NCI-H226 (cell line): ENCODE measurements around the gene C16orf78.

ENCODE experiments used
- DNase-seq: peaks from one replicate; pipeline ENCODE4 v3.0.0-alpha.2; 2015

Gene C16orf78

DNA sequence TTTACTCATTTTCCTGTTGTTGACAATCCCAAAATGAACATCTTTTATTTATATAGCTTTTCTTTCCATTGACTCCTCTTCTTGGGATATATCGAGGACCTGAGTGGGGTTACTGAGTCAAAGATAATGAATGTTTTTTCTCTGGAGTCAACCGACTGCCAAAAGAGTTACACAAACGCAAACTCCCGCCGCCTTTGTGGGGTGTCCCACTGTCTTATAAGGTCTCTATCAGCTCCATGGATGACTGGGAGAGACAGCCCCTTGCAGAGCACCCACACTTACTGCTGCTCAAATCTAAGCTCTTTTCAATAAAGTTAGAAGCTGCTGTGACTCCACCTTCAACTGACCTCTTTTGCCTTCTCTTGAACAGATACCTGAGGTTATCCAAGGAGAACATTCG, 25.2 kb downstream of the C16orf78 start:
- DNase-seq, result no peak

GRCh38 chr16:49399594-49400364, 26.2 kb downstream of the C16orf78 start:
- no peak for DNase-seq

GRCh38 chr16:49400611-49401010, 27.0 kb downstream of the C16orf78 start:
- DNase-seq, result no peak

DNA sequence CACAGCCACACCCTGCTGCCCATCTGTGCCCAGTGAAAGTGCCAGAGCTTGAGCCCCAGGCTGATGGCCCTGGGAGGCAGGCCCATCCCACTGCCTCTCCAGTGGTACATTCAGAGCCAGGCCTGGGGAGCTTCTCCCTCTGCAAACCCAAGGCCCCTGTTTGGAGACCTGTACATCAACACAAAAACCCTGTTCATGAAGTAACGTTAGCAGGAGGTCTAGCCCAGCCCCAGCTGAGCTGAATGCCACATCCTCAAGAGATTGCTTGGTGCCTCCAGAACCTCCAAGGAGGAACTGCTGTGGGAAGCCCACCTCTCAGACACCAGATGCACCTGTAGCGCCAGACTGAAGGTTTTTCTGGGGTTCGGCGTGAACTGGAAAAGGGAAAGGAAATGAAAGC, 31.5 kb downstream of the C16orf78 start:
- DNase-seq, result no peak

- DNase-seq, result no peak
Observed at GRCh38 chr16:49405530-49405929, 31.9 kb downstream of the C16orf78 start.

DNA sequence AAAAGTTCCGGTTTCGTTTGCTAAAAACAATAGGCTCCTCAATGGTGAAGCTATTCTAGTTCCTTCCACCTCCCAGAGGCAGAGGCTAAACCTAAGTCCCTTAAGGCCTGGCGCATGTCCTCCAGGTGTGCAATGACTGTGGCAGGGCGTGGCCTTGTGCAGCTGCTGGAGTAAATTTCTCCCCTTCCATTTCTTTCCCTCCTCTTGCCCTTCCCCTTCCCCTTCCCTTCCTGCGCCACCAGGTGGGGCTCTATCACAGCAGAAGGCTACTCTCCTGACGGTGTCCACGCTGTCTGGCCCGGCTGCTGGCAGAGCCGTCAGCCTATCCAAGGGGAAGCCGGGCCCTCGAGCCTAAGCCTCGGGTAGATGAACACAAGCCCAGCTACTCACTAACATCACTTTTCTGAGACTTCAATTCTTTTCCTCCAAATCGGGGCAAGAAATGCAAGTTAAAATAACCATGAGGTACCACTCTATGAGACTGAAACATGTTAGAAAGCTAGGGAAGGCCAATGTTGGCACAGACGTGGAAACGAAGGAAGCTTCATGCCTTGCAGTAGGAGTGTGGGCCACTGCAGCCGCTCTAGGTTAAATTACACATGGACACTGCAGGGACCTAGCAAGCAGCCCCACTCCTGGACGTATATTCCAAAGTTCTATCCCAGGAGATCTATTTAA, 34.4 kb downstream of the C16orf78 start:
- DNase-seq, result peak; percentile 40

GRCh38 chr16:49409121-49409520, 35.5 kb downstream of the C16orf78 start:
- no peak for DNase-seq

DNA sequence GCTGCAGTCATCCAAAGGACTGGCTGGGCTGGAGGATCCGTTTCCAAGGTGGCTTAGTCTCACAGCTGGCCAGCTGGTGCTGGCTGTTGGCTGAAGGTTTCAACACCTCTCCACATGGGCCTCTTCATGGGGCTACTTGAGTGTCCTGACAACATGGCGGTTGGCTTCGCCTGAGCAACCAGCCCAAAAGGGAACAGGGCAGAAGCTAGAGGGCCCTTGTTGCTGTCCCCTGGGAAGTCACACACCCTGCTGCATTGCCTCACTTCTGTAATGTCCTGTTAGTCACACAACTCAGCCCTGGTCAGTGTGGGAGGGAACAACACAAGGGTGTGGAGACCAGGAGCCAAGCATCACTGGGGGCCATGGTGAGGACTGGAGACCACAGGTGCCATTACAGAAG, 36.6 kb downstream of the C16orf78 start:
- DNase-seq, result no peak

DNA sequence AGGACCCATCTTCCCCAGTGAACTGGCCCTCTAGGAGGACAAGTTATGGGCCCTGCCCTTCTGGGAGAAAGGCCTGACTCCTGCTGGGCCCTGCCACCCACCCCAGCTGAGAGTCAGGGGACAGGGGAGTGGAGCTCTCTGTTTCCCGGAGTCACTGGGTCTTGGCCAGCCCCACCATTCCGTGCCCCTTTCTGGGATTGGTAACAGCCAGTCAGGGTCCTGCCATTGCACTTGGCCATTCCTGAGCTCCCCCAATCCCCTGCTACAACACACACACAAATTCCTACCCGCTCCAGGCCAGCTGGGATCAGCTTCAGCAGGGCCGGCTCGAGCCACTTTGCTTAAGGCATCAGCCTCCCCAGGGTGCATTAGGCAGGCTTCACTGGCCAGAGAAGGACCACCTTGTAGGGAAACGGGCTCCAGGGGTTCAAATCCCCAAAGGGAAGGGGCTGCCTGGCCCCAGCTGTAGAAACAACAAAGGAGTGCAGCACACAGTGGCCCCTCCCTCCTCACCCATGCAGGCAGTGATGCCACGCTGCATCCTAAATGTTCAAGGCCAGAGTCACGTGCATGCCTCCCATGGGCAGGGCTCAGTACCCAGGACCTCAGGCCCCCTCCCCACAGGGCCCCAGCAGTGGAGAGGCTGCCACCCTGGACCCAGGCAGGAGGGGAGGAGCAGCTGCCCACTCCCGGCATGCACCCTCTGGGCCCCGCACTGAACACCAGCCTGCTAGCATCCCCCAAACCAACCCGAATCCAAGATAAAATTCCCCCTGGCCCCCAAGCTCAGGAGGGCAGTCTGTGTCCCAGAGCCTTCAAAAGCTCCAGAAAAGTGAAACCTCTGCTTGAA, 37.7 kb downstream of the C16orf78 start:
- no peak for DNase-seq

DNA sequence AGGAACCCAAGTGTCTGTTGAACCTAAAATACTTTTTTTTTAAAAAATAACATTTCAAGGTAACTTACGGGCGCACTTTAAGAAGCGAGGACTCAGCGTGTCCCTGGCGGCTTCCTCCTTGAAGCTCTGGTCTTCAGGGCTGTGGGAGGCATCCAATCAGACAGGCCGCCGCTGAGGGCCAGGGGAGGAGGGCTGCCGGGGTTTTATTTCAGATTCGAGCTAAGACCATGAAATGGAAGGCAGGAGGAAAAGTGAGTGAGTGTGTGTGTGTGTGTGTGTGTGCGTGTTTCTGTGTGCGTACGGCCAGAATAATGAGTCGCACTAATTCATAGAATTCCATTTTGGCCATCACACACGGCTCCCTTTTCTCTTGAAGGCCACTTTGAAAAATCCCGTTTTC, 41.1 kb downstream of the C16orf78 start:
- DNase-seq, result no peak

GRCh38 chr16:49415083-49415482, 41.5 kb downstream of the C16orf78 start:
- DNase-seq, result no peak

DNA sequence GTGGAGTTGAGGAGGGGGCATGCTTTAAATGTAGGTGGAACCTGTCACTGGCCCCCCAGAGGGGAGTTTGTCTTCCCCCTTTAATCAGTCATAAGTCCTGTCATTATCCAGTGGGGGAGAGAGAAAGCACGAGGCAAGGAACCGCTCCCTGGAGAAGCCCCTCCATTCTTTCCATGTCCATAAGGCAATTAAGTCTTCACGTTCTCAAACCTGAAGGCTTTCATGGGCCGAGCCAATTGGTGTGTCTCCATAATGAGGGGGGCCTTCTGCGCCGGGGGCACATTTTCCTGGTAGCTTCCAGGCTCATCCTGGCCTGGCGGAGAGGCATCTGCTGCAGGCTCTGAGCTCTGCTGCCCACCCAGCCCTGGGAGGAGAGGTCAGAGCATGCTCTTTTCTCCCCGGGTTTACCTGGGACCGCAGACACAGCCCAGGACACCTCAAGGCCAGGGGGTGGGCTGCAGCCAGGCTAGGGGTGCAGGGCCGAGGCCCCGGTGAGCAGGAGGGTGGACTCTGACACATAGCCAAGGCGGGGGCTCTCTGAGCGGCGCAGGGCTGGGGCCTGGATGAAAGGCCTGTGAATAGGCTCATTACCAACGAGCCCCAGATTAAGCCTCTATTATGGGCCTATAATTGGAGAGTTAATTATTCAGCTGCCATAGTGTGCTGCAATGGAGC, 42.5 kb downstream of the C16orf78 start:
- DNase-seq, result no peak

DNA sequence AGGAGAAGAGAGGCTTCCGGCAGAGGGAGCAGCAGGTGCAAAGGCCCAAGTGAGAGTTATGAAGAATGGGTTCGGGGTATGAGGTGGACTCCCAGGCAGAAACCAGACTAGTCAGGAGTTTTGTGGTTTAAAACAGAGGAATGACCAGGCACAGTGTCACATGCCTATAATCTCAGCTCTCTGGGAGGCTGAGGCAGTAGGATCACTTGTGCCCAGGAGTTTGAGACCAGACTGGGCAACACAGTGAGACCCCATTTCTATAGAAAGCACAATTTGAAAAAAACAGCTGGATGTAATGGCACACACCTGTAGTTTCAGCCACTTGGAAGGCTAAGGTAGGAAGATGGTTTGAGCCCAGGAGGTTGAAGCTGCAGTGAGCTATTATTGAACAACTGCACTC, 43.8 kb downstream of the C16orf78 start:
- DNase-seq, result no peak

DNA sequence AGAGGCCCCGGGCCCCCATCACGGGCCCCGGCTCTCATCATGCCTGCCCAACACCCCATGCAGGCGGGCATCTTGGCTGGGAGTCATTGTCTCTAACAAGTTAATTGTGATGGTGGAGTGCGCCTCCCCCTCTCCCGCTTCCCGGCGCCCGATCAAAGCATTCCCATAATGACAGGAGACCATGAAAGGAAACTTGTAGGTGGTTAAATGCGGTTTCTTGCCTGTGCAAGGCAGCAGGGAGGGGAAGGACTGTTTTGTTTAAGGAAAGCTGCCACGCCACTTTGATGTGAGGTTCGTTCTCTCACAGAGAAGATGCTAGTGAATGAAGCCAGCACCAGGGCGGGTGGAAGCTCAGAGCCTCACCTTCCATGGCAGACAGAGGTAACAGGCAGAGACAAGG, 45.4 kb downstream of the C16orf78 start:
- no peak for DNase-seq

- DNase-seq, result no peak
Observed at GRCh38 chr16:49419862-49420261, 46.3 kb downstream of the C16orf78 start.

DNA sequence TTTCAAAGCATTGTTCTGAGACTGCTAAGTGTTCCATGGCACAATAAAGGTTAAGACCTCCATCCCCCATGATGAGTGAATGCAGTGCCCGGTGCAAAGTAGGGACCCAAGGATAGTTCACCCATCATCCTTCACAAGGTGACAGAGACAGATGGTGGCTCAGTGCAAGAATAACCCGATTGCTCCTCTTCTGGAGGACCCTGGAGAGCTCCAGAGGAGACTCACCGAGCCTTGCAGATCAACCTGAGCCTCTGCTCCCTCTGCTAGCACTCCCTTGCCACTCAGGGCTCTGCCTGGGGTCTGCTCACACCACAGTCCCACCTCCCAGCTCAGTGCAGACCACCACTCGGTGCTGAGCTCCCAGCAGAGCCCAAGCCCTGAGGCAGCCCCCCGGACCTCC, 49.3 kb downstream of the C16orf78 start:
- no peak for DNase-seq

DNA sequence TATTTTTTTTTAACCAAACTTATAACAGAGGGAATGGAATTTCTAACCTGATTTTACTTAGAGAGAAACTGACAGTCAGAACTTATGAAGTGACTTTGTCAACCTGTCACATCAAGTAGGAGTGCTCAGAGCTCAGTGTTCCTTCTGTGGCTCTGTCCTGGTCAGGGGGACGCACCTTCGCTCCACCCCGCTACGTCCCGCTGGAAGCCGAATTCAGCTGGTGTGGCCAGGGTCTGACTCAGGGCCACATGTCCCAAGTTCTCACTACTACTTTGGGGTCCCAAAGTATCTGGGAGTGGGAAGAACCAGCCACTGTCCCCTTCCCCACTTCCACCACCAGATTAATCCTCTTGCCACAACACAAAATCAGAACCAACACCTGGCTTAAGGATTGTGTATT, 51.4 kb downstream of the C16orf78 start:
- DNase-seq, result no peak

GRCh38 chr16:49427771-49428170, 54.2 kb downstream of the C16orf78 start:
- no peak for DNase-seq

DNA sequence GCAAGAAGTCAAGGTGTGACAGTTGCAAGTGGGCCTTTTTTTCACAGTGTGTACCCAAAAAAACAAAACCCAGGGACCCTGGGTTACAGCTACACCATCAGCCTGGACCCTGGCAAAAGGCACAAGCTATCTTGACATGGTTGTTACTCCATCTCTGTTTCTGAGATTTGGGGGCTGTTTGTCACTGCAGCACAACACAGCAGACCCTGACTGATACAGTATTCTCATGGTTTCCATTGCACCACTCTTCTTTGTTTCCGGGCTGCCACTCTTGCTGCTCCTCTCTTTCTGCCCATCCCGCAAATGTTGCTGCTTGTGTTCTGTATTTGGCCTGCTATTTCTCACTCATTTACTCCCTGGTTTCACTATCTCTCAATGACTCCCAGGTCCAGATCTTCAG, 55.2 kb downstream of the C16orf78 start:
- no peak for DNase-seq

GRCh38 chr16:49431040-49431439, 57.4 kb downstream of the C16orf78 start:
- DNase-seq, result no peak

DNA sequence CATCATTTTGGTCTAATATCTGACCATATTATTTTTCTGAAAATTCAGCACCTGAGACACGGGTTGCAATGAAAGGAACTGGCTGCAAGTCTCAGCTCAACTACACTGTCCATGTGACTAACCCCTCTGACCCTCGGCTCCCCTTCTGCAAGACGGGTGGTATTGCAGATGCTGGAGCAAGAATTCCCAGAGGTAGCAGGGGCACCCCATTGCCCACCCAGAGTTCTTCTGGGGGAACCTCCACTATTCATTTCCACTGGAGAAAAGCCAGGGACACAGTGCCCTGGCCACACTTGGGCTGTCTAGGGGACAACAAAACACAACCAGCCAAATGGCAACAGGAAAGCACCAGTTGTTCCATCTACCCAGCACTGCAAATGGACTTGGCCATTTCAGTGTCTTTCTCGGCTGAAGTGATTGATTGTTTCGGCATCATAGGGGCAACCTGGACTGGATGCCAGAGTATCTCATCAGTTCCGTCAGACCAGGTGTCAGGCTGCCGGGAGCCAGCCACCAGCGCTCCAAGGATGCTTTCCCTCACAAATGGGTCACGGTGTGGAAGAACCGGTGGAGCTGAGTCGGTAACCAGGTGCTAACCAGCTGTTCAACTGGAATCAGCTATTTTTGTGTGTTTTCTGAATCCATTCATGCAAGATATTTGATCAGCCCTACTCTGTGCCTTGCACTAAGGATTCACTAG, 58.1 kb downstream of the C16orf78 start:
- DNase-seq, result no peak

DNA sequence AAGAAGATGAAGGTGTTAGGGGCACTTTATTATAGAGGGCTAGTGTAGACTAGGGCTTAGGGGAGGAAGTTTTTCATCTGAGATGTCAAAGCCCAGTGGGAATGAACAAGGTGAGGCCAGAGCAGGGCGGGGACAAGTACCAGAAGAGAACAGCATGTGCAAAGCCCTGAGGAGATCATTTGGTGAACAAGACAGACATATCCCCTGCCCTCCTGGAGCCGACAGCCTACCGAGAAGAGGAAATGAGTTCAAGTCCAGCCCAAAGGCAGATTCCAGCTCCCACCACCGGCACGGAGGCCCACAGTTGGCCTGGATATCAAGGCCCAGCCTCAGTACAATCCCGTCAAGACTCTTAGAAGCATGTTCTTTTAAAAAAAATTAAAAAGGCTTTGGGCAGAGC, 61.1 kb downstream of the C16orf78 start:
- DNase-seq, result no peak

GRCh38 chr16:49436181-49436580, 62.6 kb downstream of the C16orf78 start:
- DNase-seq, result no peak
